Neuronal stem cell (in vitro differentiated cells): Measurements from ENCODE around the gene EPHB6.

Experiments used
- DNase-seq: peaks from one replicate; pipeline ENCODE4 v3.0.0-alpha.2; 2013; ENCODE audit warnings: low spot score
- H2AFZ ChIP-seq: one replicate; pipeline ENCODE4 v1.6.1; 2013; ENCODE audit warnings: mild to moderate bottlenecking, low read length, inconsistent platforms
- H2AK5ac ChIP-seq: 2 replicates; pipeline ENCODE4 v1.6.1; 2013; ENCODE audit warnings: low read depth, mild to moderate bottlenecking, inconsistent platforms, low read length, moderate library complexity, mixed read lengths
- H2BK120ac ChIP-seq: 2 replicates; pipeline ENCODE4 v1.6.1; 2013; ENCODE audit warnings: low read depth, mild to moderate bottlenecking, inconsistent platforms, low read length, moderate library complexity, mixed read lengths
- H2BK12ac ChIP-seq: one replicate; pipeline ENCODE4 v1.6.1; 2013; ENCODE audit warnings: low read length, inconsistent platforms
- H2BK15ac ChIP-seq: 2 replicates; pipeline ENCODE4 v1.6.1; 2013; ENCODE audit warnings: mild to moderate bottlenecking, low read length, inconsistent platforms, mixed read lengths
- H2BK5ac ChIP-seq: one replicate; pipeline ENCODE4 v1.6.1; 2013; ENCODE audit warnings: inconsistent platforms, mild to moderate bottlenecking, low read length, moderate library complexity
- H3K14ac ChIP-seq: one replicate; pipeline ENCODE4 v1.6.1; 2013; ENCODE audit warnings: low read length, inconsistent platforms
- H3K18ac ChIP-seq: 2 replicates; pipeline ENCODE4 v1.6.1; 2013; ENCODE audit warnings: low read length, inconsistent platforms
- H3K23ac ChIP-seq: 2 replicates; pipeline ENCODE4 v1.6.1; 2013; ENCODE audit warnings: low read depth, mild to moderate bottlenecking, mixed read lengths, low read length, inconsistent platforms; ENCODE audit not compliant: poor library complexity
- H3K27ac ChIP-seq: replicated peaks from 3 replicates; pipeline ENCODE4 v1.5.1; 2013; ENCODE audit warnings: low read length, inconsistent platforms
- H3K27me3 ChIP-seq, 3 experiments: 2 replicates each; pipeline ENCODE4 v1.6.1; 2013; ENCODE audit warnings: low read length in 3 of 3, mild to moderate bottlenecking in 2 of 3, inconsistent platforms in 1 of 3, low read depth in 1 of 3, mixed read lengths in 1 of 3, moderate library complexity in 1 of 3; ENCODE audit not compliant: control insufficient read depth in 3 of 3, insufficient read depth in 3 of 3
- H3K36me3 ChIP-seq, 2 donors: replicated peaks in 1 of 2; 2 replicates each; pipeline ENCODE4 v1.6.1; 2013; ENCODE audit warnings: low read length in 2 of 2; ENCODE audit not compliant: control insufficient read depth in 2 of 2, insufficient read depth in 2 of 2
- H3K4ac ChIP-seq: 2 replicates; pipeline ENCODE4 v1.6.1; 2013; ENCODE audit warnings: inconsistent platforms, mild to moderate bottlenecking, low read length, moderate library complexity
- H3K4me1 ChIP-seq, 2 donors: 1 replicate in 1 of 2; 2 replicates in 1 of 2; pipeline ENCODE4 v1.6.1; 2013; ENCODE audit warnings: low read length in 2 of 2, low read depth in 1 of 2; ENCODE audit not compliant: control insufficient read depth in 2 of 2, insufficient read depth in 1 of 2
- H3K4me2 ChIP-seq: one replicate; pipeline ENCODE4 v1.6.1; 2013; ENCODE audit warnings: mild to moderate bottlenecking, low read length, inconsistent platforms; ENCODE audit not compliant: insufficient read depth, poor library complexity, severe bottlenecking
- H3K4me3 ChIP-seq, 2 donors: 2 replicates each; pipeline ENCODE4 v1.5.1; 2013; ENCODE audit warnings: low read length in 2 of 2, mild to moderate bottlenecking in 2 of 2, inconsistent platforms in 1 of 2, moderate library complexity in 1 of 2
- H3K79me1 ChIP-seq: one replicate; pipeline ENCODE4 v1.6.1; 2013; ENCODE audit warnings: low read depth, mild to moderate bottlenecking, inconsistent platforms, low read length, moderate library complexity
- H3K9ac ChIP-seq: one replicate; pipeline ENCODE4 v1.6.1; 2013; ENCODE audit warnings: mild to moderate bottlenecking, low read depth, low read length, inconsistent platforms; ENCODE audit not compliant: poor library complexity
- H3K9me3 ChIP-seq, 2 donors: replicated peaks in 1 of 2; 2 replicates each; pipeline versions ENCODE3 to v1.6.1; 2013; ENCODE audit warnings: low read length in 2 of 2, mild to moderate bottlenecking in 2 of 2, inconsistent platforms in 1 of 2, low read depth in 1 of 2, mixed read lengths in 1 of 2, moderate library complexity in 1 of 2; ENCODE audit not compliant: control insufficient read depth in 2 of 2, insufficient read depth in 1 of 2
- H4K8ac ChIP-seq: one replicate; pipeline ENCODE4 v1.6.1; 2013; ENCODE audit warnings: low read depth, mild to moderate bottlenecking, inconsistent platforms, low read length, moderate library complexity
- H4K91ac ChIP-seq: one replicate; pipeline ENCODE4 v1.6.1; 2013; ENCODE audit warnings: low read length, low read depth, mild to moderate bottlenecking, inconsistent platforms; ENCODE audit not compliant: poor library complexity
- WGBS, 2 donors: extraction: QIAGEN DNeasy Blood & Tissue Kit; methylation state at CpG; one replicate each; pipeline ENCODE4 v1.1.7; 2013; ENCODE audit warnings: missing lambda C conversion rate in 2 of 2, mixed read lengths in 1 of 2; ENCODE audit not compliant: insufficient read length in 2 of 2, insufficient replicate concordance in 1 of 2; ENCODE audit errors: extremely low coverage in 2 of 2; 5-methylcytosine and 5-hydroxymethylcytosine counted together

The EPHB6 gene

DNA sequence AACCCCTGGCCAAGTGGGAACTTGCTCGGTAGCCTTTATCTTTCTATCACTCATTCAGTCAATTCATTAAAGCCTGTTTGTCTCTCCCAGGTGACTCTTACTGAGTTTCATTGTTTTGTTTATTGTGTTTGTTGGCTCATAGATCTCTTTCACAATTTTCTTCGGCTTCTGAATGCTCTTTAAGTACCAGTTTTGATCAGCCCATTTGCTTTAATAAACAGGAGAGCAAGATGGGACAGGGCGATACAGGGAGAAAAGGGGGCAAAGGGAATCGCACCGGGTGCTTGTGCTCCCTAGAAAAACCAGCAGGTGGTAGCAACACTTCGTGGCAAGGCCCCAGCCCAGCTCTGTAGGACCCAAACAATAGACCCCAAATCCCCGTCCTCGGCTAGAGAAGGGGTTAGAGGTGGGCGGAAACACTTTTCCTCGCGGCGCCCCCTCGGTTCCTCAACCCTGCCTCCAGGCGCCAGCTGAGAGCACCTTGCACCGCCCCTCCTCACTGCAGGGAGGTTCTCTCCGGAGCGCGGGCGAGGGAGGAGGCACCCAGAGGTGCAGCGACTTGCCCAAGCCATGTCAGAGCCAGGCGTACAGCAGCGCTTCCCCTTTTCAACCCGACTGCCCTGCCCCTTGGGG lies 1.0 kb upstream of the EPHB6 start:
- H3K4ac ChIP-seq: no peak overlapping the region
- peak overlapping the region; percentile 99 for H3K18ac ChIP-seq
- H3K23ac ChIP-seq: peak overlapping the region; percentile 99
- peak overlapping the region; percentile 98 for H2BK15ac ChIP-seq
- peak overlapping the region; percentile 58 for H3K27ac ChIP-seq
- peak overlapping the region; percentile 97 for H3K4me2 ChIP-seq
- peak; percentile 71 for DNase-seq
- no peak overlapping the region for H2BK120ac ChIP-seq
- peak overlapping the region; percentile 98 for H3K9ac ChIP-seq
- peaks cover 3% of the 10 kb centered on the region for H3K79me1 ChIP-seq
- H2BK12ac ChIP-seq: no peak overlapping the region
- no peak overlapping the region for H4K8ac ChIP-seq
- H2AK5ac ChIP-seq: no peak overlapping the region
- H4K91ac ChIP-seq: no peak overlapping the region
- peak overlapping the region; percentile 96 for H2BK5ac ChIP-seq
- peak overlapping the region; percentile 96 for H2AFZ ChIP-seq
- no CpG with 5 or more reads among the region's 23 CpGs for WGBS, 2 donors
- no peaks in the 10 kb centered on the region for H3K36me3 ChIP-seq
- peak overlapping the region; percentile 52 to 85 for H3K4me3 ChIP-seq
- peaks cover 0 to 6% of the 10 kb centered on the region in 2 donors for H3K4me1 ChIP-seq
- peaks cover 0 to 41% (median 8%) of the 10 kb centered on the region in 3 experiments for H3K27me3 ChIP-seq
- H3K14ac ChIP-seq: no peak overlapping the region
- no peaks in the 10 kb centered on the region for H3K9me3 ChIP-seq

DNA sequence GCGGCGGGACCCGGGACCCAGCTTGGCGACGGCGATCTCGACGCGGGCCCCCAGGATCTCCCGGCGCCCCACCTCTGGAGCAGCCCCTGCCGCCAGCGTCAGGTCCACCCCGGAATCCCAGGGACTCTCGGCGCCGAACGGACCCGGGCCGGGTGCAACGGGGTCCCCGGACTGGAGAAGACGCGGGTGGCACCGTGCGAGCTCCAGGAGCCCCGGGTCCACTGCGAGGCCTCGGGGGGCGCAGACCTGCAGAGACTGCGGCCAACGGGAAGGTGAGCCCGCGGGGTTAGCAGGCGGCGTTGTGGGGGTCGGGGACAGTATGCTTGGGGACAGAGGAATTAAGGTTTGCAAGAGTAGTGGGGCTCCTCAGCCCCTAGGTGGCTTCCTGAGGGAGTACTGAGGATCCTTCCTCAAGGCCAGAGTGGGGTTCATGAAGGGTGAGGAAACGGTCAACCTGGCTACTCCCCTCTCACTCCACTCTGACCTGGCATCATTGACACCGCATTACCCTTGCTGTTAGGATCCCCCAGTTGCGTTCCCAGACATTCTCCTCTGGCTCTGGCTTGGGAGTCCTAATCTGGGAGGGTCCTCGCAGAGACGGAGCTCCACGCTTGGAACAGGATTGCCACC lies 353 bp downstream of the EPHB6 start:
- Histone ChIP-seq H2BK120ac (no peak overlapping the region), H3K23ac (peak overlapping the region; percentile 89), H3K27me3 (peaks cover 0 to 41% (median 8%) of the 10 kb centered on the region in 3 experiments), H3K18ac (peak overlapping the region; percentile 94), H3K4me3 (peak overlapping the region; percentile 52 to 85), H4K8ac (peak overlapping the region; percentile 48), H3K4me1 (peaks cover 0 to 6% of the 10 kb centered on the region in 2 donors), H3K9ac (peak overlapping the region; percentile 70), H2AK5ac (no peak overlapping the region), H2BK15ac (peak overlapping the region; percentile 30), H4K91ac (no peak overlapping the region), H3K79me1 (peaks cover 3% of the 10 kb centered on the region), H3K4ac (no peak overlapping the region), H3K4me2 (peak overlapping the region; percentile 97), H2BK12ac (no peak overlapping the region), H2BK5ac (peak overlapping the region; percentile 96), H3K27ac (no peak overlapping the region), H2AFZ (peak overlapping the region; percentile 96), H3K14ac (peak overlapping the region; percentile 82), H3K36me3 (no peaks in the 10 kb centered on the region), H3K9me3 (no peaks in the 10 kb centered on the region)
- DNase-seq: no peak
- WGBS, 2 donors: no CpG with 5 or more reads among the region's 43 CpGs

DNA sequence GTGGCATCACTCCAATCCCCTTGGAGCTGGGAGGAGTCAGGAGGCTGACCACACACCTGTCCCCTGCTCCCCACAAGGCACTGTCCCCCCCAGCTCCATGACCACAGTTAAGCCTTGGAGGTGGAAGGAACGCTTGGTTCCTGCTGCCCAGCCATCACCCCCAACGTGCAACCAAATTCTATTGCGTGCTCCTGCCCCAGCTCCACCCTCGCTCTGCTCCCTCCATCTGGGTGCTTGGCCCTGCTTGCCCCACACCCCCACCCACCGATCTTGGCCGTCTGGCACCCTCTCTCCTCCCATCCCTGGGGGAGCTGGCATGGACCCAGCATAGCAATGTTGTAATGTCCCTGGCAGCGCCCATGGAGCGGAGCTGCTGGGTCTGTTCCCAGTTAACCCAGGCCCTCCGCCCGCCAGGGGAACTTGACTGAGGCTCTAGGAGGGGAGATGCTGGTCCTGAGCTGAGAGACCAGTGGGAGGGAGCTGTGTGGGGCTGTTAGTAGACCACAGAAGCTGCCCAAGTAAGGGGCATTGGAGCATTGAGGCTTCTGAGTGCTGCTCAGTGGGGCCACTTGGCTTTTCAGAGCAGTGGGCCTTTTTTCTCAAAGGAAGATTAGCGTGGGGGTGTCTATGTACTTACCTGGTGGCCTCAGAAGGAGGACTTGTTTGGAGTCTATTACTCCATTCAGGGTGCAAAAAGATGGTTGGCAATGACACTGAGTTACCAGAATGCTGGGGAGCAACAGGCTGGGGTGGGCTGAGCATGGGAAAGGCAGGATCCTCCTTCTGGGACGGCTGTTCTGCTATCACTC lies 1.1 kb downstream of the EPHB6 start:
- Histone ChIP-seq H2BK15ac (peak overlapping the region; percentile 30), H2BK12ac (no peak overlapping the region), H3K9ac (peak overlapping the region; percentile 38), H2BK120ac (no peak overlapping the region), H4K8ac (peak overlapping the region; percentile 48), H3K14ac (peak overlapping the region; percentile 82), H3K9me3 (no peaks in the 10 kb centered on the region), H3K18ac (peak overlapping the region; percentile 94), H3K23ac (peak overlapping the region; percentile 89), H4K91ac (peak overlapping the region; percentile 26), H3K4me1 (peaks cover 0 to 6% of the 10 kb centered on the region in 2 donors), H3K4ac (no peak overlapping the region), H2AK5ac (peak overlapping the region; percentile 78), H3K79me1 (peaks cover 3% of the 10 kb centered on the region), H3K27ac (no peak overlapping the region), H3K36me3 (no peaks in the 10 kb centered on the region), H3K4me3 (peak overlapping the region in 1 of 2 donors; percentile 85), H2BK5ac (no peak overlapping the region), H3K4me2 (peak overlapping the region; percentile 97), H2AFZ (no peak overlapping the region), H3K27me3 (peaks cover 0 to 41% (median 8%) of the 10 kb centered on the region in 3 experiments)
- WGBS, 2 donors: no CpG with 5 or more reads among the region's 12 CpGs
- DNase-seq: no peak
